OCI-LY7 (cell line): ENCODE results near the gene AKT1. TPM values are rescaled to one million over a fixed set of nuclear protein-coding genes. Genes with fewer than 3 reads are reported as not detected.

Experiments
- BruUV-seq: library from RNA; stranded (reverse); fragments of 400-500 nt; replicated peaks from 2 replicates; lab custom pipeline; 2021; lab: Mats Ljungman, UMichigan
- CTCF ChIA-PET: fragments of 300-600 bp; sonication (Branson Sonifier 250); formaldehyde crosslinking; loops from one replicate; lab custom pipeline; 2022; ENCODE audit warnings: antibody characterized with exemption; ENCODE audit not compliant: unreplicated experiment; lab: Charles Lee
- POLR2A ChIA-PET: fragments of 300-600 bp; sonication (Branson Sonifier 250); formaldehyde crosslinking; loops from one replicate; lab custom pipeline; 2022; ENCODE audit warnings: antibody characterized with exemption; lab: Charles Lee
- DNase-seq: peaks from one replicate; pipeline ENCODE4 v3.0.0-alpha.2; 2015; ENCODE audit warnings: low spot score
- H2AFZ ChIP-seq: fragments of 200-600 bp; sonication (generic), shearing (Covaris generic); 2 replicates; pipeline ENCODE4 v1.6.1; 2014; ENCODE audit warnings: mild to moderate bottlenecking, antibody characterized with exemption, low read length, moderate library complexity
- H3K27ac ChIP-seq: fragments of 200-600 bp; sonication (generic); 2 replicates; pipeline ENCODE4 v1.5.1; 2014; ENCODE audit warnings: mixed run types, low read depth, mild to moderate bottlenecking, moderate library complexity, low read length, inconsistent platforms; ENCODE audit not compliant: poor library complexity, severe bottlenecking
- H3K36me3 ChIP-seq: fragments of 200-600 bp; sonication (generic); 2 replicates; pipeline ENCODE4 v1.6.1; 2014; ENCODE audit warnings: mild to moderate bottlenecking, antibody characterized with exemption, low read length, moderate library complexity, mixed read lengths; ENCODE audit not compliant: insufficient read depth
- H3K4me1 ChIP-seq: fragments of 200-600 bp; sonication (generic); 2 replicates; pipeline ENCODE4 v1.5.1; 2014; ENCODE audit warnings: mild to moderate bottlenecking, low read length; ENCODE audit not compliant: insufficient read depth, poor library complexity, severe bottlenecking
- H3K4me2 ChIP-seq: fragments of 200-600 bp; sonication (generic); 2 replicates; pipeline ENCODE4 v1.6.1; 2014; ENCODE audit warnings: mild to moderate bottlenecking, low read length
- H3K4me3 ChIP-seq: fragments of 200-600 bp; sonication (generic); 2 replicates; pipeline ENCODE4 v1.5.1; 2014; ENCODE audit warnings: mild to moderate bottlenecking, low read depth, low read length; ENCODE audit not compliant: poor library complexity, severe bottlenecking
- H3K79me2 ChIP-seq: fragments of 200-600 bp; sonication (generic); 2 replicates; pipeline ENCODE4 v1.6.1; 2016; ENCODE audit warnings: low read depth, mild to moderate bottlenecking, low read length, moderate library complexity, mixed read lengths; ENCODE audit not compliant: insufficient read depth
- H3K9me2 ChIP-seq: fragments of 200-600 bp; sonication (generic); 2 replicates; pipeline ENCODE4 v1.6.1; 2016; ENCODE audit warnings: mild to moderate bottlenecking, low read length, mixed read lengths; ENCODE audit not compliant: insufficient read depth
- H3K9me3 ChIP-seq: fragments of 200-600 bp; sonication (generic); 2 replicates; pipeline ENCODE4 v1.6.1; 2014; ENCODE audit warnings: mild to moderate bottlenecking, mixed run types, low read length, mixed read lengths
- H4K20me1 ChIP-seq: fragments of 200-600 bp; sonication (generic); 2 replicates; pipeline ENCODE4 v1.6.1; 2014; ENCODE audit warnings: mild to moderate bottlenecking, antibody characterized with exemption, low read length, moderate library complexity, mixed read lengths; ENCODE audit not compliant: insufficient read depth
- CTCF ChIP-seq: fragments of 200-600 bp; sonication (generic); conservative IDR thresholded peaks from 2 replicates; pipeline ENCODE4 v1.5.1; 2014; ENCODE audit warnings: mild to moderate bottlenecking, antibody characterized with exemption, low read length, moderate library complexity, mixed read lengths
- EZH2phosphoT487 ChIP-seq: fragments of 200-600 bp; sonication (generic); IDR thresholded peaks from 2 replicates; pipeline ENCODE4 v1.6.1; 2018; ENCODE audit warnings: low read depth, borderline replicate concordance, mild to moderate bottlenecking, mixed run types, antibody characterized with exemption, low read length, moderate library complexity, mixed read lengths
- intact Hi-C: fragments of 100-400 bp; cut with micrococcal nuclease; formaldehyde crosslinking; loops from one replicate; pipeline ENCODE4 v1.10.0; 2022; ENCODE audit not compliant: unreplicated experiment
- total RNA-seq, 2 experiments: library from RNA; depleted of rRNA in 1 of 2; stranded (reverse); fragments of >200 nt in 1 of 2; shearing (Covaris generic) in 1 of 2; gene quantifications; 2 replicates each; pipeline ENCODE4 v1.2.3, GENCODE V29; 2014 to 2022

Gene AKT1
- total RNA-seq, 2 experiments from 2014 or later: 75.4 to 108 TPM

- Histone ChIP-seq H3K9me2 (no peaks in the 10 kb centered on the region), H3K4me1 (no peaks in the 10 kb centered on the region), H3K9me3 (no peaks in the 10 kb centered on the region), H3K36me3 (peaks cover 7% of the 10 kb centered on the region; the same call in 1 of the 2 replicates), H3K27ac (no peak overlapping the region), H3K4me3 (no peak overlapping the region), H3K4me2 (no peak overlapping the region), H4K20me1 (peaks cover 7% of the 10 kb centered on the region; the same call in 1 of the 2 replicates), H3K79me2 (no peaks in the 10 kb centered on the region), H2AFZ (no peak overlapping the region)
- TF ChIP-seq EZH2phosphoT487 (no peak), CTCF (no peak)
- no TSS peak for BruUV-seq
- POLR2A ChIA-PET: no interaction called here
- no peak for DNase-seq
- intact Hi-C loops: no loop called here
- CTCF ChIA-PET: no interaction called here
Measured at GRCh38 chr14:104788161-104788818, 7.3 kb downstream of the AKT1 start.

- Histone ChIP-seq H3K9me3 (no peaks in the 10 kb centered on the region), H3K36me3 (peaks cover 7% of the 10 kb centered on the region; the same call in 1 of the 2 replicates), H3K4me1 (no peaks in the 10 kb centered on the region), H3K27ac (no peak overlapping the region), H3K9me2 (no peaks in the 10 kb centered on the region), H3K4me3 (no peak overlapping the region), H4K20me1 (peaks cover 7% of the 10 kb centered on the region; the same call in 1 of the 2 replicates), H2AFZ (no peak overlapping the region), H3K79me2 (no peaks in the 10 kb centered on the region), H3K4me2 (no peak overlapping the region)
- DNase-seq: no peak
- no TSS peak for BruUV-seq
- ChIA-PET CTCF (no interaction called here), POLR2A (no interaction called here)
- intact Hi-C loops: no loop called here
- no peak for TF ChIP-seq EZH2phosphoT487
- TF ChIP-seq CTCF: no peak
Measured at GRCh38 chr14:104787736-104788135, 7.8 kb downstream of the AKT1 start.
